Loucy (cell line): ENCODE results near the gene VTN.

Experiments
- H2AFZ ChIP-seq: fragments of 200-600 bp; sonication (generic); 2 replicates; pipeline ENCODE4 v1.6.0; 2016; ENCODE audit warnings: antibody characterized with exemption, mild to moderate bottlenecking, low read length, moderate library complexity
- H3F3A ChIP-seq: fragments of 200-600 bp; 2 replicates; pipeline ENCODE4 v1.6.0; 2016; ENCODE audit warnings: antibody characterized with exemption, low read depth, mild to moderate bottlenecking
- H3K27me3 ChIP-seq: fragments of 200-600 bp; sonication (generic); 2 replicates; pipeline ENCODE4 v1.6.1; 2014; ENCODE audit warnings: low read length, mild to moderate bottlenecking; ENCODE audit not compliant: insufficient read depth, poor library complexity, severe bottlenecking
- H3K36me3 ChIP-seq: fragments of 200-600 bp; sonication (generic); 2 replicates; pipeline ENCODE4 v1.6.1; 2016; ENCODE audit warnings: low read length; ENCODE audit not compliant: insufficient read depth
- H3K4me1 ChIP-seq: fragments of 200-600 bp; sonication (generic); 2 replicates; pipeline ENCODE4 v1.5.1; 2014; ENCODE audit warnings: low read length, mild to moderate bottlenecking; ENCODE audit not compliant: insufficient read depth, poor library complexity, severe bottlenecking
- H3K4me2 ChIP-seq: fragments of 200-600 bp; sonication (generic); 2 replicates; pipeline ENCODE4 v1.6.0; 2014; ENCODE audit warnings: antibody characterized with exemption, low read length, low read depth, mild to moderate bottlenecking; ENCODE audit not compliant: poor library complexity, severe bottlenecking
- H3K4me3 ChIP-seq: fragments of 200-600 bp; sonication (generic); 2 replicates; pipeline ENCODE4 v1.5.1; 2014; ENCODE audit warnings: low read length, mild to moderate bottlenecking, mixed read lengths; ENCODE audit not compliant: poor library complexity, severe bottlenecking
- H3K79me2 ChIP-seq: fragments of 200-600 bp; sonication (generic); 2 replicates; pipeline ENCODE4 v1.6.1; 2014; ENCODE audit warnings: low read length; ENCODE audit not compliant: insufficient read depth
- H3K9ac ChIP-seq: fragments of 200-600 bp; sonication (generic); 2 replicates; pipeline ENCODE4 v1.6.0; 2014; ENCODE audit warnings: mild to moderate bottlenecking, low read depth, low read length, moderate library complexity; ENCODE audit not compliant: poor library complexity, severe bottlenecking
- H3K9me2 ChIP-seq: fragments of 200-600 bp; sonication (generic); replicated peaks from 2 replicates; pipeline ENCODE4 v1.6.1; 2016; ENCODE audit warnings: low read depth, low read length, mixed read lengths
- H3K9me3 ChIP-seq: fragments of 200-600 bp; sonication (generic); 2 replicates; pipeline ENCODE4 v1.6.1; 2014; ENCODE audit warnings: mild to moderate bottlenecking, antibody characterized with exemption, low read length, low read depth; ENCODE audit not compliant: insufficient read depth
- H4K20me1 ChIP-seq: fragments of 200-600 bp; sonication (generic); 2 replicates; pipeline ENCODE4 v1.6.0; 2014; ENCODE audit warnings: antibody characterized with exemption, low read length, mild to moderate bottlenecking; ENCODE audit not compliant: insufficient read depth, poor library complexity, severe bottlenecking
- CTCF ChIP-seq: fragments of 200-600 bp; sonication (generic); conservative IDR thresholded peaks from 2 replicates; pipeline ENCODE4 v1.5.1; 2014; ENCODE audit warnings: mild to moderate bottlenecking, antibody characterized with exemption, low read length
- EZH2phosphoT487 ChIP-seq: fragments of 200-600 bp; IDR thresholded peaks from 2 replicates; pipeline ENCODE4 v1.6.1; 2018; ENCODE audit warnings: antibody characterized with exemption, mild to moderate bottlenecking, moderate library complexity, borderline replicate concordance

Gene VTN

DNA sequence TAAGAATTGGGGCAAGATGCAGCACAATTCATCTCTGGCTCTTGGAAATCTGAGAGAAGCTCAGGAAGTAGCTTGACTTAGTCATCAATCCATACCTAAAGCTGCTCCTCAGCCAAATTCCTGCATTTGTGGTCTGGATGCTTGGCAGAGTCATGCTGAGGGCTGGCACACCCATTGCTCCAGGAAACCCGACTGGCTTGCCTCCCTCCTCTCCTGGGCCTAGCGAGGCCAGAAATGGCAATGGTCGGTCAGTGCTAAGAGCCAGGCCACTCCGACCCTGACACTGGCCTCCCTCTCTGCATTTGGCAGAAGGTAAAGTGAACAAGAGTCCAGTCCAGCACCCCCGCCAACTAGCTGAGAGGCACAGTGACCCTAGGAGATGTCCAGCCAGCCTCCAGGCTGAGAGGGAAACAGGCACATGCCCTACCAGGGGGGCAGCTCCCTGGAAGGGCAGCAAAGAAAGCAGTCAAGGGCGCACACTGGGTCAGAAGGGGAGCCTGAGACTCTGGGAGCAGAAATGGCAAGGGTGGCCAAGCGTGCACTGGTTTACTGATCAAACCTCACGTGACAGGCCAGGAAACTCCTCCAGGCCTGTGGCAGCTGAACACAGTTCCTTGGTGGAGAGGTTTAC, 22.7 kb downstream of the VTN start:
- Histone ChIP-seq H3K4me3 (no peak overlapping the region), H3K79me2 (no peaks in the 10 kb centered on the region), H3K36me3 (peaks cover 46% of the 10 kb centered on the region; the same call in 1 of the 2 replicates), H4K20me1 (no peaks in the 10 kb centered on the region), H3K27me3 (no peaks in the 10 kb centered on the region), H3K9ac (no peak overlapping the region), H3K9me3 (no peaks in the 10 kb centered on the region), H3K4me1 (no peaks in the 10 kb centered on the region), H3K9me2 (no peaks in the 10 kb centered on the region), H3K4me2 (no peak overlapping the region), H2AFZ (no peak overlapping the region), H3F3A (no peaks in the 10 kb centered on the region)
- TF ChIP-seq EZH2phosphoT487 (no peak), CTCF (no peak)

DNA sequence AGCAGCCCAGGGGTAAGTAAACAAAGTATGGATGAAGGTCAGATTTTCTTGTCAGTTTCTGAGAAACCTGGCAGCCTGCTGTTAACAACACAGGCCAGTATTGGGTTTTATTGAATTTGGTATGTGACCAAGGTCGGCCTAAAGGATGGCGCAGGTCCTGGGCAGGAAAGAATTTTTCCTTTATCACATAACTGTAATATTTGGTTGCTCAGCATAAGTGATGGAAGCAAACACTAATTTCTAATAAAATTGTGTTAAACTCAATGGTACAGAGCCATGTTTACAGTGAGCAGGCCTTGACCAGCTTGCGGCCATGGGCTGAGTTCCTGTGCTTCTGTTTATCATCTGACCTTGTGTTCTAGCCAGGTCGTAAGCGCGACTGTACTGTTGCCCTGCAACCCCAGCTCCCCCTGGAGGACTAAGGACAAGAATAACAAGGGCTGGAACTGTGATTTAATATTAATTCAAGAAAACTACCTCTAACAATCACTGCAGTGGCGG, 23.3 kb downstream of the VTN start:
- Histone ChIP-seq H3F3A (no peaks in the 10 kb centered on the region), H3K4me3 (no peak overlapping the region), H3K4me2 (no peak overlapping the region), H3K27me3 (no peaks in the 10 kb centered on the region), H3K36me3 (peaks cover 47% of the 10 kb centered on the region; the same call in 1 of the 2 replicates), H3K9ac (no peak overlapping the region), H3K79me2 (no peaks in the 10 kb centered on the region), H3K9me3 (no peaks in the 10 kb centered on the region), H3K4me1 (no peaks in the 10 kb centered on the region), H3K9me2 (no peaks in the 10 kb centered on the region), H4K20me1 (no peaks in the 10 kb centered on the region), H2AFZ (no peak overlapping the region)
- TF ChIP-seq EZH2phosphoT487, result no peak
- peak; percentile 32; the same call in 1 of the 2 replicates for TF ChIP-seq CTCF

GRCh38 chr17:28346199-28346580, 23.9 kb downstream of the VTN start:
- Histone ChIP-seq H3K4me1 (no peaks in the 10 kb centered on the region), H3K36me3 (peaks cover 43% of the 10 kb centered on the region; the same call in 1 of the 2 replicates), H3K79me2 (no peaks in the 10 kb centered on the region), H3F3A (no peaks in the 10 kb centered on the region), H3K9me2 (no peaks in the 10 kb centered on the region), H3K9ac (no peak overlapping the region), H3K9me3 (no peaks in the 10 kb centered on the region), H3K4me2 (no peak overlapping the region), H2AFZ (no peak overlapping the region), H4K20me1 (no peaks in the 10 kb centered on the region), H3K27me3 (no peaks in the 10 kb centered on the region), H3K4me3 (no peak overlapping the region)
- TF ChIP-seq EZH2phosphoT487, result no peak
- no peak for TF ChIP-seq CTCF
